Endodermal cell (in vitro differentiated cells): Measurements from ENCODE around the gene TNP1. TPM values are rescaled to one million over a fixed set of nuclear protein-coding genes. Genes with fewer than 3 reads are reported as not detected.

Experiments
- DNase-seq: peaks from one replicate; pipeline ENCODE4 v3.0.0-alpha.2; 2017
- H3K27ac ChIP-seq: 2 replicates; pipeline ENCODE4 v1.5.1; 2013; ENCODE audit warnings: mild to moderate bottlenecking, low read depth, low read length, moderate library complexity
- H3K27me3 ChIP-seq: 2 replicates; pipeline ENCODE4 v1.6.1; 2013; ENCODE audit warnings: mild to moderate bottlenecking, low read length, moderate library complexity; ENCODE audit not compliant: insufficient read depth, control insufficient read depth, poor library complexity, severe bottlenecking
- H3K36me3 ChIP-seq: 2 replicates; pipeline ENCODE4 v1.7.0; 2013; ENCODE audit warnings: mild to moderate bottlenecking, low read length, moderate library complexity; ENCODE audit not compliant: control insufficient read depth, insufficient read depth
- H3K4me1 ChIP-seq: one replicate; pipeline ENCODE4 v1.7.0; 2013; ENCODE audit warnings: low read length; ENCODE audit not compliant: control insufficient read depth, insufficient read depth
- H3K4me3 ChIP-seq: 2 replicates; pipeline ENCODE4 v1.5.1; 2013; ENCODE audit warnings: mild to moderate bottlenecking, low read length, moderate library complexity
- H3K9ac ChIP-seq: 2 replicates; pipeline ENCODE4 v1.6.1; 2013; ENCODE audit warnings: mild to moderate bottlenecking, low read length, moderate library complexity; ENCODE audit not compliant: poor library complexity, severe bottlenecking; ENCODE audit errors: extremely low read depth
- H3K9me3 ChIP-seq: 2 replicates; pipeline ENCODE4 v1.6.1; 2013; ENCODE audit warnings: mild to moderate bottlenecking, low read length, moderate library complexity; ENCODE audit not compliant: control insufficient read depth
- H3K27ac Mint-ChIP-seq: 2 replicates; pipeline ENCODE4 v1.8.0; 2020; ENCODE audit warnings: mixed read lengths
- H3K27me3 Mint-ChIP-seq: 2 replicates; pipeline ENCODE4 v1.8.0; 2021; ENCODE audit warnings: mild to moderate bottlenecking, mixed read lengths; ENCODE audit not compliant: insufficient read depth
- H3K36me3 Mint-ChIP-seq: 2 replicates; pipeline ENCODE4 v1.8.0; 2020; ENCODE audit warnings: low read depth, mixed read lengths
- H3K4me1 Mint-ChIP-seq: 2 replicates; pipeline ENCODE4 v1.8.0; 2020; ENCODE audit warnings: mixed read lengths
- H3K4me3 Mint-ChIP-seq: 2 replicates; pipeline ENCODE4 v1.8.0; 2020; ENCODE audit warnings: mild to moderate bottlenecking, moderate library complexity, mixed read lengths
- H3K9me3 Mint-ChIP-seq: 2 replicates; pipeline ENCODE4 v1.8.0; 2020; ENCODE audit warnings: mild to moderate bottlenecking, mixed read lengths
- CTCF ChIP-seq: fragments of 200-600 bp; sonication (generic); conservative IDR thresholded peaks from 2 replicates; pipeline ENCODE4 v1.5.0; 2021; ENCODE audit warnings: antibody characterized with exemption, mild to moderate bottlenecking
- WGBS, 2 experiments: methylation state at CpG; one replicate each; pipeline versions ENCODE4 v1.1.5 to v1.1.7; 2013; ENCODE audit warnings: missing lambda C conversion rate in 2 of 2, mixed read lengths in 1 of 2; ENCODE audit not compliant: insufficient coverage in 1 of 2, insufficient read length in 1 of 2; 5-methylcytosine and 5-hydroxymethylcytosine counted together
- total RNA-seq, 2 donors: library from RNA; stranded (reverse); fragmentation: NEBNext Ultra II Directional in 1 of 2; extraction: Animal tissue kit (Norgen Biotek cat#: 25700) in 1 of 2; gene quantifications; 2 replicates in 1 of 2; 3 replicates in 1 of 2; pipeline ENCODE4 v1.2.1, GENCODE V29; 2021

The TNP1 gene
- total RNA-seq, 2 donors from 2014 or later, result not detected

DNA sequence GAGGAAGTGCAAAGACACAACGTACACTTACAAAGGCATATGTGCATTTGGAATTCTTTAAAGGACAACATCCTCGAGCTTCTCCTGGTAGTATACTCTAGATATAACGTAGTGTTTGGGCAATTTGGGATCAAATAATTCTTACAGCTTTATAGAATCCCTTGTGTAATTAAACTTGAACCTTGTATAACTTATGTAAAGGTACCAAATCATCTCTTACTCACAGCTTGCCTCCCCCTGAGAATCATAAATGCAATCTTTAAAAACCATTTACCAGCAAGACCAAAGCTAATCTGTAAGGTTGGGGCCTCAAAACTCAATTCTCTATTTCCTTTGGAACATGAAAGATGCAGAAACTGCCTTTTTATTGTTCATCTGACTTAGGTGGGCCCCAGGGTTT is 12.2 kb upstream of the TNP1 start:
- Mint-ChIP-seq H3K4me3 (no peak overlapping the region), H3K9me3 (peaks cover 5% of the 10 kb centered on the region), H3K36me3 (no peaks in the 10 kb centered on the region), H3K4me1 (no peaks in the 10 kb centered on the region), H3K27ac (no peak overlapping the region), H3K27me3 (peaks cover 15% of the 10 kb centered on the region)
- no peak overlapping the region for H3K4me3 ChIP-seq
- H3K4me1 ChIP-seq, result no peaks in the 10 kb centered on the region
- no peaks in the 10 kb centered on the region for H3K36me3 ChIP-seq
- no peak overlapping the region for H3K27ac ChIP-seq
- no peak for TF ChIP-seq CTCF
- no peak overlapping the region for H3K9ac ChIP-seq
- peaks cover 2% of the 10 kb centered on the region for H3K9me3 ChIP-seq
- no peak for DNase-seq
- H3K27me3 ChIP-seq, result no peaks in the 10 kb centered on the region
- 91 to 94% methylated on average over 2 to 3 of the region's 3 CpGs for WGBS, 2 experiments

- Mint-ChIP-seq H3K27me3 (peaks cover 15% of the 10 kb centered on the region), H3K9me3 (peaks cover 11% of the 10 kb centered on the region), H3K27ac (no peak overlapping the region), H3K4me3 (no peak overlapping the region), H3K36me3 (no peaks in the 10 kb centered on the region), H3K4me1 (no peaks in the 10 kb centered on the region)
- no peak for TF ChIP-seq CTCF
- no peaks in the 10 kb centered on the region for H3K36me3 ChIP-seq
- H3K9me3 ChIP-seq, result peaks cover 8% of the 10 kb centered on the region
- no peak overlapping the region for H3K9ac ChIP-seq
- WGBS, 2 experiments, result 80 to 88% methylated on average over 1 to 4 of the region's 4 CpGs
- H3K4me3 ChIP-seq, result no peak overlapping the region
- H3K4me1 ChIP-seq, result no peaks in the 10 kb centered on the region
- no peaks in the 10 kb centered on the region for H3K27me3 ChIP-seq
- H3K27ac ChIP-seq, result no peak overlapping the region
- DNase-seq, result no peak
Measured at GRCh38 chr2:216871333-216871934, 11.6 kb upstream of the TNP1 start.

DNA sequence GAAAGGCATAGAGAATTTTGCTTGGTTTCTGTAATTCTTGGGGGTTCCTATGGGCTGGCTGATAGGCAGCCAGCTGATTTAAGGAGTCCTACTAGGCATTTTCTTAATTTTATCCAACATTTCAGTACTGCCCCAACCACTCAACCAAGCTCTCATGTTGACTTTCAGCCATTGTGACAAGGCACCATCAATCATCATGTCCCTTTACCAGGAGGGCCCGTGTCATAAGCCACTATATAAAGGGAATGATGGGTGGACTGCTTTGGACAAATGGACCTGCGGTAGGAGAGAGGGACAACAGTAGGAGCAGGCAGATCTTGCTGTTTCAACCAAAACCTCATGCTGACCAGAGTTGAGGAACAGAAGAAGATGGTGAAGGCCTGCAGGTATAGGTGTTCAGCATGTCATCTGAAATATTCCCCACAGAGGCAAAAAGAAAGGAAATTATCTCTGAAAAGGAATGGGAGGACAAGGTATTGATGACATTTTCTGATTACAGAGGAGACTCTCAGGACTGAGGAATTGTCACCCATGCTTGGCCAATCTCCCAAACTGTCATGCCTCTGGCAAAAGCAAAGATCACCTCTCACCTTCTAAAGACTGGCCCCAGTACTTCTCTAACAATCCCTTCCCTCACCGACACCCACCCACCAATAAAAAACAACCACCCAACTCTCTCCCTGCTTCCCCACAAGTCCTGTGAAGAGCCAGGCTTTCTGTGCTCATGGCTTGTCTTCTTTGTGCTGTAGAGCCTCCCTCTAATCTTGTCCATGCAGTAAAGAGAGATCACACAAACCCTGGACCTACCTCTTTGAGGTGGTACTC is 10.9 kb upstream of the TNP1 start:
- H3K27ac Mint-ChIP-seq, result no peak overlapping the region
- no peak overlapping the region for H3K4me3 ChIP-seq
- H3K4me3 Mint-ChIP-seq, result no peak overlapping the region
- peaks cover 15% of the 10 kb centered on the region for H3K9me3 Mint-ChIP-seq
- peaks cover 14% of the 10 kb centered on the region for H3K9me3 ChIP-seq
- no peaks in the 10 kb centered on the region for H3K36me3 ChIP-seq
- TF ChIP-seq CTCF, result no peak
- no peak for DNase-seq
- H3K4me1 ChIP-seq, result no peaks in the 10 kb centered on the region
- WGBS, 2 experiments, result 90 to 91% methylated on average over 3 of the region's 3 CpGs
- no peaks in the 10 kb centered on the region for H3K27me3 ChIP-seq
- no peak overlapping the region for H3K9ac ChIP-seq
- H3K36me3 Mint-ChIP-seq, result no peaks in the 10 kb centered on the region
- no peak overlapping the region for H3K27ac ChIP-seq
- peaks cover 15% of the 10 kb centered on the region for H3K27me3 Mint-ChIP-seq
- H3K4me1 Mint-ChIP-seq, result no peaks in the 10 kb centered on the region
